Mesenchymal stem cell (in vitro differentiated cells and primary cell): ENCODE measurements around the gene MYOM1.

ENCODE experiments used
- DNase-seq: peaks from one replicate; pipeline ENCODE4 v3.0.0-alpha.2; 2013
- H2AFZ ChIP-seq: one replicate; pipeline ENCODE4 v1.6.1; 2013; ENCODE audit warnings: low read depth, mild to moderate bottlenecking, control low read depth, inconsistent platforms, low read length, moderate library complexity
- H2AK5ac ChIP-seq: 2 replicates; pipeline ENCODE4 v1.6.1; 2013; ENCODE audit warnings: low read length, moderate library complexity, mild to moderate bottlenecking, inconsistent platforms; ENCODE audit not compliant: severe bottlenecking
- H2BK120ac ChIP-seq: one replicate; pipeline ENCODE4 v1.6.1; 2013; ENCODE audit warnings: low read depth, mild to moderate bottlenecking, inconsistent platforms, low read length, moderate library complexity
- H2BK12ac ChIP-seq, 2 experiments: one replicate each; pipeline ENCODE4 v1.6.1; 2013; ENCODE audit warnings: inconsistent platforms in 2 of 2, low read length in 2 of 2, mild to moderate bottlenecking in 2 of 2, moderate library complexity in 2 of 2, control low read depth in 1 of 2
- H2BK15ac ChIP-seq: one replicate; pipeline ENCODE4 v1.6.1; 2013; ENCODE audit warnings: mild to moderate bottlenecking, low read depth, inconsistent platforms; ENCODE audit not compliant: poor library complexity, severe bottlenecking
- H2BK5ac ChIP-seq: 2 replicates; pipeline ENCODE4 v1.6.1; 2013; ENCODE audit warnings: low read depth, mild to moderate bottlenecking, low read length, control low read depth, inconsistent platforms; ENCODE audit not compliant: poor library complexity, severe bottlenecking
- H3K14ac ChIP-seq, 2 experiments: one replicate each; pipeline ENCODE4 v1.6.1; 2013; ENCODE audit warnings: inconsistent platforms in 2 of 2, low read length in 2 of 2, control low read depth in 1 of 2, mild to moderate bottlenecking in 1 of 2, moderate library complexity in 1 of 2
- H3K18ac ChIP-seq, 2 experiments: one replicate each; pipeline ENCODE4 v1.6.1; 2013; ENCODE audit warnings: inconsistent platforms in 2 of 2, low read length in 2 of 2, control low read depth in 1 of 2, low read depth in 1 of 2, mild to moderate bottlenecking in 1 of 2
- H3K23ac ChIP-seq, 2 experiments: one replicate each; pipeline ENCODE4 v1.6.1; 2013; ENCODE audit warnings: inconsistent platforms in 2 of 2, low read length in 2 of 2, mild to moderate bottlenecking in 2 of 2, moderate library complexity in 2 of 2, control low read depth in 1 of 2
- H3K27ac ChIP-seq: 2 replicates; pipeline ENCODE4 v1.5.1; 2013; ENCODE audit warnings: mild to moderate bottlenecking, moderate library complexity, low read length, control low read depth, inconsistent platforms; ENCODE audit not compliant: poor library complexity, severe bottlenecking
- H3K27me3 ChIP-seq, 2 experiments: 2 replicates each; pipeline versions ENCODE4 v1.6.1 to v1.7.0; 2013; ENCODE audit warnings: low read length in 2 of 2, mild to moderate bottlenecking in 2 of 2, moderate library complexity in 2 of 2, control low read depth in 1 of 2, inconsistent platforms in 1 of 2; ENCODE audit not compliant: control insufficient read depth in 1 of 2, insufficient read depth in 1 of 2
- H3K36me3 ChIP-seq, 2 experiments: 2 replicates each; pipeline versions ENCODE4 v1.6.1 to v1.7.0; 2013; ENCODE audit warnings: low read length in 2 of 2, control low read depth in 1 of 2, inconsistent platforms in 1 of 2, low read depth in 1 of 2, mild to moderate bottlenecking in 1 of 2; ENCODE audit not compliant: insufficient read depth in 2 of 2, control insufficient read depth in 1 of 2
- H3K4ac ChIP-seq, 2 experiments: one replicate each; pipeline ENCODE4 v1.6.1; 2013; ENCODE audit warnings: inconsistent platforms in 2 of 2, low read length in 2 of 2, mild to moderate bottlenecking in 2 of 2, moderate library complexity in 2 of 2, control low read depth in 1 of 2, low read depth in 1 of 2
- H3K4me1 ChIP-seq: 2 replicates; pipeline ENCODE4 v1.6.1; 2013; ENCODE audit warnings: low read depth, low read length, control low read depth; ENCODE audit not compliant: control insufficient read depth, insufficient read depth
- H3K4me2 ChIP-seq: 2 replicates; pipeline ENCODE4 v1.6.1; 2013; ENCODE audit warnings: low read length, mild to moderate bottlenecking, inconsistent platforms; ENCODE audit not compliant: poor library complexity, severe bottlenecking
- H3K4me3 ChIP-seq, 2 experiments: 2 replicates each; pipeline versions ENCODE4 v1.5.1 to v1.7.0; 2013; ENCODE audit warnings: low read length in 2 of 2, mild to moderate bottlenecking in 2 of 2, control low read depth in 1 of 2, low read depth in 1 of 2; ENCODE audit not compliant: insufficient read depth in 1 of 2
- H3K79me1 ChIP-seq: replicated peaks from 2 replicates; pipeline ENCODE4 v1.6.1; 2013; ENCODE audit warnings: mild to moderate bottlenecking, control low read depth, low read length, inconsistent platforms; ENCODE audit not compliant: poor library complexity, severe bottlenecking
- H3K9ac ChIP-seq: 2 replicates; pipeline ENCODE4 v1.7.0; 2013; ENCODE audit warnings: mild to moderate bottlenecking, low read length, moderate library complexity
- H3K9me3 ChIP-seq: 2 replicates; pipeline ENCODE4 v1.7.0; 2013; ENCODE audit warnings: mild to moderate bottlenecking, low read length; ENCODE audit not compliant: control insufficient read depth
- H4K8ac ChIP-seq: one replicate; pipeline ENCODE4 v1.6.1; 2013; ENCODE audit warnings: inconsistent platforms, mild to moderate bottlenecking, low read length, moderate library complexity
- H4K91ac ChIP-seq: one replicate; pipeline ENCODE4 v1.6.1; 2013; ENCODE audit warnings: mild to moderate bottlenecking, low read length, inconsistent platforms
- WGBS: methylation state at CpG from one replicate; pipeline ENCODE4 v1.1.7; 2013; ENCODE audit warnings: mixed read lengths; 5-methylcytosine and 5-hydroxymethylcytosine counted together

Gene MYOM1

DNA sequence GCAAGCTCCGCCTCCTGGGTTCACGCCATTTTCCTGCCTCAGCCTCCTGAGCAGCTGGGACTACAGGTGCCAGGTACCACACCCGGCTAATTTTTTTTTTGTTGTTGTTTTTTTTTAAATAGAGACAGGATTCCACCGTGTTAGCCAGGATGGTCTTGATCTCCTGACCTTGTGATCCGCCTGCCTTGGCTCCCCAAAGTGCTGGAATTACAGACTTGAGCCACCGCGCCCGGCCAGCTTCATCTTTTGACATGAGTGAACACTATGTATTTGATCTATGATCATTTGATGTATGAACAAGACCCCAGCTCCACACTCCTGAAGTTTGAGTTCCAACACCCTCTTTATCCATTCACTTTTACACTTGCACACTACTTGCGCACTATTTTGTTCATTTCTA is 163.5 kb downstream of the MYOM1 start:
- Histone ChIP-seq H3K9ac (no peak overlapping the region), H4K91ac (no peak overlapping the region), H2BK120ac (no peak overlapping the region), H4K8ac (no peak overlapping the region), H3K79me1 (no peaks in the 10 kb centered on the region), H3K4ac (no peak overlapping the region), H3K9me3 (no peaks in the 10 kb centered on the region), H2BK15ac (no peak overlapping the region), H3K14ac (no peak overlapping the region), H2BK12ac (no peak overlapping the region), H3K36me3 (no peaks in the 10 kb centered on the region), H3K4me2 (no peak overlapping the region), H3K27me3 (peaks cover 0 to 13% of the 10 kb centered on the region in 2 experiments), H3K27ac (peak overlapping the region; percentile 30), H3K23ac (no peak overlapping the region), H2BK5ac (no peak overlapping the region), H2AFZ (no peak overlapping the region), H3K18ac (no peak overlapping the region), H2AK5ac (no peak overlapping the region), H3K4me1 (peaks cover 5% of the 10 kb centered on the region), H3K4me3 (no peak overlapping the region)
- 74% methylated on average over 6 of the region's 9 CpGs for WGBS
- no peak for DNase-seq

DNA sequence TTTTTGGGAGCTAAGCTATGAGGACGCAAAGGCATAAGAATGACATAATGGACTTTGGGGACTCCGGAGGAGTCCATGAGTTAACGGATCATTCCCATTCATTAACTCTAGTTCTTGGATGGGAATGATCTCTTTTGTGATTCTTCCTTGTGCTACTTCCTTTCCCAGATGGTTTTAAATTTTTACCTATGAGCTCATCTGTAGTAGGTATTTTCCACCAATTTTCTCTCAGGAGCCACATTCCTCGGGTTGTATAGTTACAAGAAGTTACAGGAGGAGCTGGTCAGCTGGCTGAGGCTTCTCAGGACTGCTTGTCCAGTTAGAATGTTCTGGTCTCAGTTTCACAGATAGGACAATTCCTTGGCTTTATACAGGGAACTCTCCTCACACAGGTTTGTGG is 164.0 kb downstream of the MYOM1 start:
- no peak overlapping the region for H3K14ac ChIP-seq
- H2AK5ac ChIP-seq = no peak overlapping the region
- H3K9me3 ChIP-seq = no peaks in the 10 kb centered on the region
- no peak overlapping the region for H3K18ac ChIP-seq
- no peak overlapping the region for H2BK120ac ChIP-seq
- no peak overlapping the region for H3K9ac ChIP-seq
- H2AFZ ChIP-seq = no peak overlapping the region
- no peak overlapping the region for H2BK15ac ChIP-seq
- H3K23ac ChIP-seq = no peak overlapping the region
- peak overlapping the region; percentile 53 for H3K27ac ChIP-seq
- peaks cover 5% of the 10 kb centered on the region for H3K4me1 ChIP-seq
- no peak for DNase-seq
- H3K4me3 ChIP-seq = no peak overlapping the region
- no peaks in the 10 kb centered on the region for H3K79me1 ChIP-seq
- peaks cover 0 to 13% of the 10 kb centered on the region in 2 experiments for H3K27me3 ChIP-seq
- no peak overlapping the region for H2BK5ac ChIP-seq
- H4K8ac ChIP-seq = no peak overlapping the region
- no peak overlapping the region for H3K4me2 ChIP-seq
- no peak overlapping the region for H3K4ac ChIP-seq
- no peak overlapping the region for H2BK12ac ChIP-seq
- WGBS = 100% methylated on average over 2 of the region's 4 CpGs
- no peaks in the 10 kb centered on the region for H3K36me3 ChIP-seq
- no peak overlapping the region for H4K91ac ChIP-seq

DNA sequence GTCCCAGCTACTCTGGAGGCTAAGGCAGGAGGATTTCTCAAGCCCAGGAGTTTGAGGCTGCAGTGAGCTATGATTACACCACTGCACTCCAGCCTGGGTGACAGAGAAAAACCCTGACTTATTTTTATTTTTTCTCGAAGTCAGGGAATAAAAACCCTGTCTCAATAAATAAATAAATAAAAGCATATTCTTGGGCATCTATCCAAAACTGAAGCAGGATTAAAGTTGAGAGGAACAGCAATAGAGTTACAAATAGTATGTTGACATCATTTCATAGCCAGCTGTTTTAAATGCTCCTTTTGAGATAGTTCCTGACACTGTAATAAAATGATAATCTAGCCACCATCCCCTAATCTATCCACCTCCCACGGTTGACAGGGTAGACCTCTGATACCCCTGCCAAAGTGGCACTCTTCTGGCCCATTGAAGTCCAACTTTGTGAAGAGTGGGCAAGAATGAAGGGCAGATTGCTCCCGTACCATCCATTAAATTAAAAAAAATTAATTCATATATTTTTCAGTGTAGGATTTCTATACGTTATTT is 164.5 kb downstream of the MYOM1 start:
- Histone ChIP-seq H2AK5ac (no peak overlapping the region), H2BK12ac (no peak overlapping the region), H2BK15ac (no peak overlapping the region), H4K91ac (no peak overlapping the region), H3K27ac (peak overlapping the region; percentile 67), H3K4me3 (no peak overlapping the region), H3K27me3 (peaks cover 0 to 13% of the 10 kb centered on the region in 2 experiments), H2BK5ac (peak overlapping the region; percentile 86), H3K9me3 (no peaks in the 10 kb centered on the region), H3K23ac (no peak overlapping the region), H3K14ac (no peak overlapping the region), H2AFZ (no peak overlapping the region), H2BK120ac (no peak overlapping the region), H3K36me3 (no peaks in the 10 kb centered on the region), H3K4me1 (peaks cover 5% of the 10 kb centered on the region), H3K4ac (no peak overlapping the region), H3K18ac (no peak overlapping the region), H3K4me2 (no peak overlapping the region), H3K9ac (no peak overlapping the region), H3K79me1 (no peaks in the 10 kb centered on the region), H4K8ac (no peak overlapping the region)
- DNase-seq = no peak
- 67% methylated on average over 1 of the region's 4 CpGs for WGBS

DNA sequence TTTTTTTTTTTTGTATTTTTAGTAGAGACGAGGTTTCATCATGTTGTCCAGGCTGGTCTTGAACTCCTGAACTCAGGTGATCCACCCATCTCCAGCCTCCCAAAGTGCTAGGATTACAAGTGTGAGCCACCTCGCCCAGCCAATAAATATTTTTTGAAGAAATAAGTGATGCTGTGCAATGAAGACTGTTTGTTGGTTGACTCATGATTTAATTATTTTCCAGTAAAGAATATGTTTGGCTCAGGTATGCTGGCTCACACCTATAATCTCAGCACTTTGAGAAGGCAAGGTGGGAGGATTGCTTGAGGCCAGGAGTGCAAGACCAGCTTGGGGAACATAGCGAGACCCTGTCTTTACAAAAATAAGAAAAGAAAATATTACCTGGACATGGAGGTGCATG is 165.0 kb downstream of the MYOM1 start:
- Histone ChIP-seq H4K91ac (no peak overlapping the region), H3K79me1 (no peaks in the 10 kb centered on the region), H3K23ac (no peak overlapping the region), H3K4ac (no peak overlapping the region), H2AFZ (no peak overlapping the region), H3K4me1 (peaks cover 5% of the 10 kb centered on the region), H3K36me3 (no peaks in the 10 kb centered on the region), H2BK5ac (no peak overlapping the region), H2AK5ac (no peak overlapping the region), H3K18ac (no peak overlapping the region), H3K27me3 (peaks cover 0 to 13% of the 10 kb centered on the region in 2 experiments), H3K4me2 (no peak overlapping the region), H3K4me3 (no peak overlapping the region), H2BK15ac (no peak overlapping the region), H3K14ac (no peak overlapping the region), H4K8ac (no peak overlapping the region), H2BK12ac (no peak overlapping the region), H3K27ac (peak overlapping the region; percentile 28), H2BK120ac (no peak overlapping the region), H3K9ac (no peak overlapping the region), H3K9me3 (no peaks in the 10 kb centered on the region)
- DNase-seq = no peak
- WGBS = 100% methylated on average over 3 of the region's 3 CpGs
